PC-3 (cell line): Measurements from ENCODE around the gene NTM. TPM values are rescaled to one million over a fixed set of nuclear protein-coding genes. Genes with fewer than 3 reads are reported as not detected.

Experiments
- ATAC-seq: fragments of 200-7000 bp; cut with Tn5 transposase; 2 replicates; pipeline ENCODE4 v1.9.1; 2020; ENCODE audit warnings: mild to moderate bottlenecking, moderate library complexity
- BruUV-seq: library from RNA; stranded (reverse); fragments of 400-500 nt; replicated peaks from 2 replicates; lab custom pipeline; 2021; lab: Mats Ljungman, UMichigan
- CTCF ChIA-PET: fragments of 300-600 bp; sonication (Branson Sonifier 250); formaldehyde crosslinking; loops from one replicate; lab custom pipeline; 2022; ENCODE audit warnings: antibody characterized with exemption; lab: Charles Lee
- POLR2A ChIA-PET: fragments of 300-600 bp; sonication (Branson Sonifier 250); formaldehyde crosslinking; loops from one replicate; lab custom pipeline; 2022; ENCODE audit warnings: antibody characterized with exemption; ENCODE audit not compliant: unreplicated experiment; lab: Charles Lee
- DNase-seq: peaks from one replicate; pipeline ENCODE4 v3.0.0-alpha.2; 2015
- H2AFZ ChIP-seq: fragments of 300-600 bp; sonication (generic); 2 replicates; pipeline ENCODE4 v1.6.0; 2016; ENCODE audit warnings: antibody characterized with exemption, low read length
- H3F3A ChIP-seq: fragments of 300-600 bp; sonication (generic); one replicate; pipeline ENCODE4 v1.6.0; 2017; ENCODE audit warnings: antibody characterized with exemption, low read length, control low read depth, mild to moderate bottlenecking; ENCODE audit not compliant: unreplicated experiment
- H3K27ac ChIP-seq: fragments of 300-600 bp; sonication (generic); 2 replicates; pipeline ENCODE4 v1.5.1; 2016; ENCODE audit warnings: mild to moderate bottlenecking, low read length
- H3K27me3 ChIP-seq: fragments of 300-600 bp; sonication (generic); 2 replicates; pipeline ENCODE4 v1.6.1; 2016; ENCODE audit warnings: low read length, mixed read lengths
- H3K36me3 ChIP-seq: fragments of 300-600 bp; sonication (generic); 2 replicates; pipeline ENCODE4 v1.6.1; 2016; ENCODE audit warnings: low read depth, mixed run types, low read length, mixed read lengths
- H3K4me1 ChIP-seq: fragments of 300-600 bp; sonication (generic); 2 replicates; pipeline ENCODE4 v1.5.1; 2016; ENCODE audit warnings: low read length; ENCODE audit not compliant: insufficient read depth
- H3K4me2 ChIP-seq: fragments of 300-600 bp; sonication (generic); 2 replicates; pipeline ENCODE4 v1.6.0; 2016; ENCODE audit warnings: low read length
- H3K4me3 ChIP-seq: fragments of 300-600 bp; sonication (generic); 2 replicates; pipeline ENCODE4 v1.5.1; 2016; ENCODE audit warnings: mild to moderate bottlenecking, low read length, mixed read lengths
- H3K79me2 ChIP-seq: fragments of 300-600 bp; sonication (generic); 2 replicates; pipeline ENCODE4 v1.6.1; 2017; ENCODE audit warnings: low read length, mixed read lengths
- H3K9ac ChIP-seq: fragments of 300-600 bp; sonication (generic); 2 replicates; pipeline ENCODE4 v1.6.0; 2016; ENCODE audit warnings: mild to moderate bottlenecking, low read length
- H3K9me2 ChIP-seq: fragments of 300-600 bp; sonication (generic); replicated peaks from 2 replicates; pipeline ENCODE4 v1.6.1; 2016; ENCODE audit warnings: mixed run types, low read length, mixed read lengths
- H3K9me3 ChIP-seq: fragments of 300-600 bp; sonication (generic); 2 replicates; pipeline ENCODE4 v1.6.1; 2016; ENCODE audit warnings: low read length, mixed read lengths
- H4K20me1 ChIP-seq: fragments of 300-600 bp; sonication (generic); 2 replicates; pipeline ENCODE4 v1.6.1; 2016; ENCODE audit warnings: low read length, mixed read lengths
- CTCF ChIP-seq: fragments of 300-600 bp; sonication (generic); conservative IDR thresholded peaks from 2 replicates; pipeline ENCODE4 v1.5.1; 2017; ENCODE audit warnings: antibody characterized with exemption, low read depth, mild to moderate bottlenecking, low read length
- EZH2 ChIP-seq: fragments of 300-600 bp; sonication (generic); IDR thresholded peaks from one replicate; pipeline ENCODE4 v1.6.1; 2017; ENCODE audit warnings: antibody characterized with exemption, mild to moderate bottlenecking, low read length; ENCODE audit not compliant: unreplicated experiment
- EZH2phosphoT487 ChIP-seq: fragments of 300-600 bp; sonication (generic); IDR thresholded peaks from 2 replicates; pipeline ENCODE4 v1.6.1; 2018; ENCODE audit warnings: mild to moderate bottlenecking, antibody characterized with exemption, low read length, borderline replicate concordance
- intact Hi-C: fragments of 100-400 bp; cut with micrococcal nuclease; formaldehyde crosslinking; loops from 2 replicates; pipeline ENCODE4 v1.9.0; 2023
- total RNA-seq: library from RNA; depleted of rRNA; stranded (reverse); fragments of >200 nt; gene quantifications from 2 replicates; pipeline ENCODE4 v1.2.3, GENCODE V29; 2014

Gene NTM
- total RNA-seq, 1 experiment from 2014 or later, result not detected

- H3K27me3 ChIP-seq, result no peaks in the 10 kb centered on the region
- H3K4me3 ChIP-seq, result no peak overlapping the region
- ATAC-seq (no peak), DNase-seq (no peak)
- H3K9me3 ChIP-seq, result 0 out of 2 replicates have a peak, but pooled peaks cover 6% of the 10 kb centered on the region
- no peak for TF ChIP-seq EZH2
- no peak for TF ChIP-seq EZH2phosphoT487
- no peak for TF ChIP-seq CTCF
- no TSS peak for BruUV-seq
- no peaks in the 10 kb centered on the region for H3F3A ChIP-seq
- H3K27ac ChIP-seq, result no peak overlapping the region
- H3K79me2 ChIP-seq, result no peaks in the 10 kb centered on the region
- H2AFZ ChIP-seq, result no peak overlapping the region
- no peaks in the 10 kb centered on the region for H4K20me1 ChIP-seq
- H3K4me1 ChIP-seq, result no peaks in the 10 kb centered on the region
- ChIA-PET POLR2A (no interaction called here), CTCF (no interaction called here)
- no peaks in the 10 kb centered on the region for H3K36me3 ChIP-seq
- intact Hi-C loops, result no loop called here
- H3K9ac ChIP-seq, result no peak overlapping the region
- H3K9me2 ChIP-seq, result no peaks in the 10 kb centered on the region
- H3K4me2 ChIP-seq, result no peak overlapping the region
Observed at GRCh38 chr11:132005887-132006286, 635.5 kb downstream of the NTM start.

GRCh38 chr11:132006884-132007580, 636.6 kb downstream of the NTM start:
- ChIA-PET CTCF (no interaction called here), POLR2A (no interaction called here)
- Histone ChIP-seq H3F3A (no peaks in the 10 kb centered on the region), H3K9ac (no peak overlapping the region), H3K4me3 (no peak overlapping the region), H2AFZ (no peak overlapping the region), H3K4me2 (no peak overlapping the region), H4K20me1 (no peaks in the 10 kb centered on the region), H3K9me3 (0 out of 2 replicates have a peak, but pooled peaks cover 5% of the 10 kb centered on the region), H3K27ac (no peak overlapping the region), H3K79me2 (no peaks in the 10 kb centered on the region), H3K36me3 (no peaks in the 10 kb centered on the region), H3K4me1 (no peaks in the 10 kb centered on the region), H3K9me2 (no peaks in the 10 kb centered on the region), H3K27me3 (no peaks in the 10 kb centered on the region)
- DNase-seq, result no peak
- BruUV-seq, result no TSS peak
- no peak for ATAC-seq
- TF ChIP-seq EZH2, result no peak
- TF ChIP-seq EZH2phosphoT487, result no peak
- no peak for TF ChIP-seq CTCF
- intact Hi-C loops, result no loop called here

- intact Hi-C loops, result no loop called here
- Histone ChIP-seq H4K20me1 (no peaks in the 10 kb centered on the region), H3K27ac (no peak overlapping the region), H3K9ac (no peak overlapping the region), H3K9me3 (0 out of 2 replicates have a peak, but pooled peaks cover 5% of the 10 kb centered on the region), H3K9me2 (no peaks in the 10 kb centered on the region), H3K4me3 (no peak overlapping the region), H3K36me3 (no peaks in the 10 kb centered on the region), H3K4me2 (no peak overlapping the region), H3F3A (no peaks in the 10 kb centered on the region), H3K4me1 (no peaks in the 10 kb centered on the region), H3K79me2 (no peaks in the 10 kb centered on the region), H2AFZ (no peak overlapping the region), H3K27me3 (no peaks in the 10 kb centered on the region)
- no peak for DNase-seq
- TF ChIP-seq EZH2 (no peak), EZH2phosphoT487 (no peak), CTCF (no peak)
- ChIA-PET CTCF (no interaction called here), POLR2A (no interaction called here)
- no TSS peak for BruUV-seq
- no peak for ATAC-seq
Observed at GRCh38 chr11:132008226-132008625, 637.8 kb downstream of the NTM start.
